Measurements from ENCODE around the gene TMEM11. TPM values are rescaled to one million over a fixed set of nuclear protein-coding genes. Genes with fewer than 3 reads are reported as not detected.
A peak's percentile ranks its signal among the peaks of the same experiment; 100 is the strongest.

The TMEM11 gene
- total RNA-seq, 2 donors from 2014 or later, result 26.3 to 28.0 TPM

GRCh38 chr17:21232033-21232749, 18.2 kb upstream of the TMEM11 start:
- 90 to 96% methylated on average over 4 of the region's 4 CpGs for WGBS, 2 experiments (ENCODE audit: insufficient coverage in 1 of 2, insufficient read length in 1 of 2)
- H3K9me3 Mint-ChIP-seq, result peaks cover 12% of the 10 kb centered on the region

GRCh38 chr17:21231533-21231932, 17.6 kb upstream of the TMEM11 start:
- Histone ChIP-seq H3K4me3 (ENCODE audit: low read length) (no peak overlapping the region), H3K27me3 (ENCODE audit: control insufficient read depth, insufficient read depth, low read length, poor library complexity, severe bottlenecking) (no peaks in the 10 kb centered on the region), H3K36me3 (ENCODE audit: control insufficient read depth, insufficient read depth, low read length) (no peaks in the 10 kb centered on the region), H3K9ac (ENCODE audit: extremely low read depth, low read length, poor library complexity, severe bottlenecking) (no peak overlapping the region), H3K27ac (ENCODE audit: low read depth, low read length) (no peak overlapping the region), H3K9me3 (ENCODE audit: control insufficient read depth, low read length) (no peaks in the 10 kb centered on the region), H3K4me1 (ENCODE audit: control insufficient read depth, insufficient read depth, low read length) (no peaks in the 10 kb centered on the region)
- H3K27me3 Mint-ChIP-seq (ENCODE audit: insufficient read depth), result peaks cover 5% of the 10 kb centered on the region
- WGBS, 2 experiments (ENCODE audit: insufficient coverage in 1 of 2, insufficient read length in 1 of 2), result 89 to 90% methylated on average over 6 of the region's 6 CpGs
- peaks cover 12% of the 10 kb centered on the region for H3K9me3 Mint-ChIP-seq
- DNase-seq, result peak; percentile 52
- no peaks in the 10 kb centered on the region for H3K4me1 Mint-ChIP-seq
- TF ChIP-seq CTCF (conservative IDR thresholded peaks at IDR 0.05), result no peak
- H3K4me3 Mint-ChIP-seq, result no peak overlapping the region
- no peaks in the 10 kb centered on the region for H3K36me3 Mint-ChIP-seq (ENCODE audit: low read depth)
- H3K27ac Mint-ChIP-seq, result no peak overlapping the region

More at GRCh38 chr17:21232033-21232749, 18.2 kb upstream of the TMEM11 start:
- no peak overlapping the region for H3K27ac ChIP-seq (ENCODE audit: low read depth, low read length)
- no peak overlapping the region for H3K4me3 ChIP-seq (ENCODE audit: low read length)
- no peaks in the 10 kb centered on the region for H3K4me1 Mint-ChIP-seq
- H3K4me3 Mint-ChIP-seq, result no peak overlapping the region
- no peaks in the 10 kb centered on the region for H3K9me3 ChIP-seq (ENCODE audit: control insufficient read depth, low read length)
- H3K27me3 ChIP-seq (ENCODE audit: control insufficient read depth, insufficient read depth, low read length, poor library complexity, severe bottlenecking), result no peaks in the 10 kb centered on the region
- H3K9ac ChIP-seq (ENCODE audit: extremely low read depth, low read length, poor library complexity, severe bottlenecking), result no peak overlapping the region
- no peak overlapping the region for H3K27ac Mint-ChIP-seq
- no peaks in the 10 kb centered on the region for H3K36me3 Mint-ChIP-seq (ENCODE audit: low read depth)
- H3K27me3 Mint-ChIP-seq (ENCODE audit: insufficient read depth), result peaks cover 5% of the 10 kb centered on the region
- TF ChIP-seq CTCF (conservative IDR thresholded peaks at IDR 0.05), result no peak
- H3K36me3 ChIP-seq (ENCODE audit: control insufficient read depth, insufficient read depth, low read length), result no peaks in the 10 kb centered on the region
- no peak for DNase-seq
- H3K4me1 ChIP-seq (ENCODE audit: control insufficient read depth, insufficient read depth, low read length), result no peaks in the 10 kb centered on the region

GRCh38 chr17:21228845-21229244, 14.9 kb upstream of the TMEM11 start:
- Histone ChIP-seq H3K9ac (ENCODE audit: extremely low read depth, low read length, poor library complexity, severe bottlenecking) (no peak overlapping the region), H3K4me3 (ENCODE audit: low read length) (no peak overlapping the region), H3K27me3 (ENCODE audit: control insufficient read depth, insufficient read depth, low read length, poor library complexity, severe bottlenecking) (no peaks in the 10 kb centered on the region), H3K27ac (ENCODE audit: low read depth, low read length) (no peak overlapping the region), H3K36me3 (ENCODE audit: control insufficient read depth, insufficient read depth, low read length) (no peaks in the 10 kb centered on the region), H3K4me1 (ENCODE audit: control insufficient read depth, insufficient read depth, low read length) (no peaks in the 10 kb centered on the region), H3K9me3 (ENCODE audit: control insufficient read depth, low read length) (no peaks in the 10 kb centered on the region)
- TF ChIP-seq CTCF (conservative IDR thresholded peaks at IDR 0.05), result no peak
- peaks cover 5% of the 10 kb centered on the region for H3K27me3 Mint-ChIP-seq (ENCODE audit: insufficient read depth)
- H3K36me3 Mint-ChIP-seq (ENCODE audit: low read depth), result no peaks in the 10 kb centered on the region
- no peak overlapping the region for H3K27ac Mint-ChIP-seq
- 100% methylated on average over 1 to 2 of the region's 2 CpGs for WGBS, 2 experiments (ENCODE audit: insufficient coverage in 1 of 2, insufficient read length in 1 of 2)
- peaks cover 12% of the 10 kb centered on the region for H3K9me3 Mint-ChIP-seq
- no peaks in the 10 kb centered on the region for H3K4me1 Mint-ChIP-seq
- no peak overlapping the region for H3K4me3 Mint-ChIP-seq
- DNase-seq, result no peak
